DMS79 (cell line): ENCODE data around the gene MRTFB.
A peak's percentile ranks its signal among the peaks of the same experiment; 100 is the strongest.
"Not testable (repeated sequence)": the region's sequence is repeated elsewhere in the genome, so short reads cannot be mapped to it uniquely, and the experiment has no call there.

Source experiments
- DNase-seq: peaks from one replicate; lab custom pipeline; 2025; lab: John Stamatoyannopoulos, UW

MRTFB gene, protein sequence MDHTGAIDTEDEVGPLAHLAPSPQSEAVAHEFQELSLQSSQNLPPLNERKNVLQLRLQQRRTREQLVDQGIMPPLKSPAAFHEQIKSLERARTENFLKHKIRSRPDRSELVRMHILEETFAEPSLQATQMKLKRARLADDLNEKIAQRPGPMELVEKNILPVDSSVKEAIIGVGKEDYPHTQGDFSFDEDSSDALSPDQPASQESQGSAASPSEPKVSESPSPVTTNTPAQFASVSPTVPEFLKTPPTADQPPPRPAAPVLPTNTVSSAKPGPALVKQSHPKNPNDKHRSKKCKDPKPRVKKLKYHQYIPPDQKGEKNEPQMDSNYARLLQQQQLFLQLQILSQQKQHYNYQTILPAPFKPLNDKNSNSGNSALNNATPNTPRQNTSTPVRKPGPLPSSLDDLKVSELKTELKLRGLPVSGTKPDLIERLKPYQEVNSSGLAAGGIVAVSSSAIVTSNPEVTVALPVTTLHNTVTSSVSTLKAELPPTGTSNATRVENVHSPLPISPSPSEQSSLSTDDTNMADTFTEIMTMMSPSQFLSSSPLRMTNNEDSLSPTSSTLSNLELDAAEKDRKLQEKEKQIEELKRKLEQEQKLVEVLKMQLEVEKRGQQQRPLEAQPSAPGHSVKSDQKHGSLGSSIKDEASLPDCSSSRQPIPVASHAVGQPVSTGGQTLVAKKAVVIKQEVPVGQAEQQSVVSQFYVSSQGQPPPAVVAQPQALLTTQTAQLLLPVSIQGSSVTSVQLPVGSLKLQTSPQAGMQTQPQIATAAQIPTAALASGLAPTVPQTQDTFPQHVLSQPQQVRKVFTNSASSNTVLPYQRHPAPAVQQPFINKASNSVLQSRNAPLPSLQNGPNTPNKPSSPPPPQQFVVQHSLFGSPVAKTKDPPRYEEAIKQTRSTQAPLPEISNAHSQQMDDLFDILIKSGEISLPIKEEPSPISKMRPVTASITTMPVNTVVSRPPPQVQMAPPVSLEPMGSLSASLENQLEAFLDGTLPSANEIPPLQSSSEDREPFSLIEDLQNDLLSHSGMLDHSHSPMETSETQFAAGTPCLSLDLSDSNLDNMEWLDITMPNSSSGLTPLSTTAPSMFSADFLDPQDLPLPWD

GRCh38 chr16:14070877-14071575 is at the start of gene MRTFB:
Gene MRTFB (plus strand): TSS chr16:14071319. CDS start chr16:14140607, 69,288 bp downstream.
- DNase-seq = peak; percentile 61

DNA sequence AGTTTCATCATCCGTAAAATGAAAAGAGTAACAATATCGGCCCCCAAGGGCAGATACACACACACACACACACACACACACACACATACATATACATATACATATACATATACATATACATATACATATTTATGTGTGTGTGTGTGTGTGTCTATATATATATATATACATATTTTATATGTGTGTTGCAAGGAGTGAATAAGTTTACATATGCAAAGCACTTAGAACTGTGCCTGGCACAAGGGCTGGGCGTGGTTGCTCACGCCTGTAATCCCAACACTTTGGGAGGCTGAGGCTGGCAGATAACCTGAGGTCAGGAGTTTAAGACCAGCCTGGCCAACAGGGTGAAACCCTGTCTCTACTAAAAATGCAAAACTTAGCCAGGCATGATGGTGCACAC is 47.6 kb upstream of the MRTFB start:
- DNase-seq = not testable (repeated sequence)

DNA sequence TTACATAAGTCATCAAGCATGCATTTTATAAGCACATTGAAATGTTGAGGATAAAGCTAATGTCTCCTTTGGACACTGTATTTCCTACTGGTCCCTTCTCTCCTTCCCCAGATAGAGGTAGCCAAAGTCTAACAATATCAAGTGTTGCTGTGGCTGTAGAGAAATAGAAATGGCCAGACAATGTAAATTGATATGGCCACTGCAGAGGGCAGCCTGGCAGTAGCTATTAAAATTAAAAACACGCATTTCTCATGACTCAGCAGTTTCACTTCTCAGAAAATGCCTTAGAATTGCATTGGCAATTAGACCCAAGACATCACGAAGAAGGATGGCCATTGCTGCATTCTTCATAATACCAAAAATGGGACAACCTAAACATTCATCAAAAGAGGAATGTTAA is 46.8 kb upstream of the MRTFB start:
- DNase-seq = no peak

- no peak for DNase-seq
Measured at GRCh38 chr16:14026572-14027285, 44.4 kb upstream of the MRTFB start.

GRCh38 chr16:14028202-14028601 is 42.9 kb upstream of the MRTFB start:
- no peak for DNase-seq

GRCh38 chr16:14029658-14030057 is 41.5 kb upstream of the MRTFB start:
- DNase-seq = no peak

DNA sequence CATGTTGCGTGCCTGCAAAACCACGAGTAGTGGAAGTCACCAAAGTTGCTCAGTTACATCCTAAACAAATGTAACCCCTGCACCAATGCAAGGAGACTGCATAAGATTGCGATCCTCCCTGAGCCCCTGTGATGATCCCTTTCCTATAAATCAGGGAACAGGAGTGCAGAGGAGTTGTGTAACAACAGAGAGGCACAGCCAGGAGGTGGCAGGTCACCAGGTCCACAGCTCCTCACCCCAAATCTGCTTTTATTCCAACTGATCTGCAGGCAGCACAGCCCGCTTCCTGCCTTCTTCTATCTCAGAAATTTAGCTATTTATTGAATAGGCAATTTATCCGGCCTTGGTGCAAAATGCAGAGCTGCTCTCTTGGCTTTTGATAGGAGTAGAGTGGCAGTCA is 36.0 kb upstream of the MRTFB start:
- DNase-seq = no peak

- DNase-seq = no peak
Measured at GRCh38 chr16:14036889-14037288, 34.2 kb upstream of the MRTFB start.

DNA sequence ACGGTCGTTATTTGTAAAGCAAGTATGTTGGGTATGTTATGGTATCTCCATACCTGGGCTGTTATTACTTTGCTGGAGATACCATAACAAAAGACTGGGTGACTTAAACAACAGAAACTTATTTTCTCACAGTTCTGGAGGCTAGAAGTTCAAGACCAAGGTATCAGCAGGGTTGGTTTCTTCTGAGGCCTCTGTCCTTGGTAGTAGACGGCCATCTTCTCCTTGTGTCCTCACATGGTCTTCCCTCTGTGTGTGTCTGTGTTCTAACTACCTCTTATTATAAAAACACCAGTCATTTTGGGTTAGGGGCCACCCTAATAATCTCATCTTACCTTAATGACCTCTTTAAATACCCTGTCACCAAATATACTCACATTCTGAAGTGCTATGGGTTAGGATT is 33.2 kb upstream of the MRTFB start:
- no peak for DNase-seq

GRCh38 chr16:14041164-14041563 is 30.0 kb upstream of the MRTFB start:
- DNase-seq = no peak

DNA sequence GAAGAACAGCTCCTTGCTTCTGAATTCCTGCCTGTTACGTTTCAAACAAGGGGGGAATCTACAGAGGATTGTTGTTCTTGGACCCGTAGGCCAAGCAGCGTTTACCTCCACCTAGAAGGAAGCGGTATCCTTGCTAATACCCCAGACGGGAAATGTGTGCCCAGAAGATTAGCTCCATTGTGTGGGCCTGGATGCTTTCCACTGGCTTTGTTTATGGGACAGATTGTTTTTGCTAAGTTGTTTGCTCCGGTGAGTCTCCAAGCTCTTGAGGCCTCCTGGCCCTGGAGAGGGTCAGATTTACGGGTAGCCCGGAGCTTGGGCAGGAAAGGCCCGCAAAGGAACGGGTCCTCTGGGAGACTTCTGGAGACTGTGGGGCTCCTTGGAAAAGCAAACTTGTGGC is 28.4 kb upstream of the MRTFB start:
- DNase-seq = no peak

DNA sequence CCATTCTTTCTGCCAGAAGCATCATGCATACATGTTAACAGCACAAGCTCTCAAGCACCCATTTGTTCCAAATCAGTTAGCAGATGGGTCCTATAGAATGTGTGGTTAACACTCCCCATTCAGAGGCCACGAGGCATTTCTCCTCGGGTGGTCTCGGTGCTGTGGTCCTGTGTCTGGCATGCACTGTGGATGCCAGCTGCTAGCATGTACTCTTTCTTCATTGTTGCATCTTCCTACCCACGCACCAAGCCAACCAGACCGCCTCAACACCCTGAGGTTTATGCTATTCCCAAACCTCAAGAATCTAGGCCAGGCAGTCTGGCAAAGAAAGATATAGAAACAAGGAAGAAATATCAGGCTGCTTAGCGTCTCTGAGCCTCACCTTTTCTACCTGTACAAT is 27.8 kb upstream of the MRTFB start:
- DNase-seq = no peak

GRCh38 chr16:14043793-14044192 is 27.3 kb upstream of the MRTFB start:
- DNase-seq = no peak

GRCh38 chr16:14047121-14047859 is 23.8 kb upstream of the MRTFB start:
- not testable (repeated sequence) for DNase-seq

- DNase-seq = no peak
Measured at GRCh38 chr16:14050291-14051027, 20.7 kb upstream of the MRTFB start.

DNA sequence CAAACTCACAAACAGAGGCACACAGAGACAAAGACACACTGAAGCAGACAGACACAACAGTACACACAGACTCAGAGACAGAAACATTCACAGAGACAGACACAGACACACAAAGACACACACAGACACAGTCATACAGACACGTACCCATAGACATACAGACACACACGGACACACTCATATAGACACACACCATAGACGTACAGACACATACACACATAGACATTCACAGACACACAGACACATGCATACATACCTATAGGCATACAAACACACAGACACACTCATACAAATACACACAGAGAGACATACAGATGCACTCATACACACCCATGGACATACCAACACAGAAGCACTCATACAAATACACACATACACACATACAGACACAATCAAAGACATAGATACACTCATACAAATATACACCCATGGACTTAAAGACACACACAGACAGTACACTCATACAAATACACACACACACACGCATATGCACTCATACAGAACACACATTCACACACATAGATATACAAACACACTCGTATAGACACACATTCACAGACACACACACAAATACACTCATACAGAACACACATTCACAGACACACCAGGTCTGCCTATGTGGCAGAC is 19.9 kb upstream of the MRTFB start:
- DNase-seq = no peak

DNA sequence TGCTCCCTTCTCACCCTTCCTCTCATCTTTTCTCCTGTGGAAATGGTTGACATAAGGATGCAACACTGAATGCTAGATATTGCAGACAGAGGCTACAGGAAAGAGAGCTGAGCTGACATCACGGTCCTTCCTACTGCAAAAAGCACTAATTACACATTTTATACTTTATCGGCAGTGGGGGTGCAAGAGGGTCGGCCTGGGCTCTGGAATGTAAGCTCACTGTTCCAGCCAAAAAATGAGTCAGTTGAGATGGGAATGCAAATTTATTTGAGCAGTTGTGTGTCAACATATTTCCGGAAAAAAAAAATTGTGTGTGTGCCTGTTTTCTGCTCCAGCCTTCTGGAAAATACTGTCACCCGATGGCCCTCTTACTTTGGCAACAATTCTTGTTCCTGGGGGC is 14.1 kb upstream of the MRTFB start:
- DNase-seq = no peak

GRCh38 chr16:14057878-14058382 is 13.2 kb upstream of the MRTFB start:
- no peak for DNase-seq

DNA sequence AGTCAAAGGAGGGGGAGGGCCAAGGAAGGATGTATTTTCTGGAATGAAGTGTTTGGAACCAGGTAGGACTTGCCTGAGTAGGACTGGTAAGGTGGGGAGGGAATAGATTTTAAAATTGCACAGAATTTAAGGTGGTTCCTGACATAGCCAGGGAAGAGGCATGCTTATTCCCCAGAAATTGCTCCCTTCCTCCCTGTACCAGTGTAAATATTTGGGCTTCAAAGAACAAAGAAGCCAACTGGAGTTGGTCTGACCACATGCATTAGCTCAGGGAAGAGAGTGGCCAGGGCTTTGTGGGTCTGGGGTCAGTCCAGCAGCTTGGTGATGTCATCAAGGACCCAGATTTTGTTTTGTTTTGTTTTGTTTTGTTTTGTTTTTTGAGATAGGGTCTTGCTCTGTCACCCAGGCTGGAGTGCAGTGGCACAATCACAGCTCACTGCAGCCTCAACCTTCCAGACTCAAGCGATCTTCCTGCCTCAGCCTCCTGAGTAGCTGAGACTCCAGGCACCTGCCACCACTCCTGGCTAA is 9.3 kb upstream of the MRTFB start:
- DNase-seq = no peak
